OCI-LY7 (cell line): Measurements from ENCODE around the gene GRAMD1B.

Experiments
- EZH2phosphoT487 ChIP-seq: fragments of 200-600 bp; sonication (generic); IDR thresholded peaks from 2 replicates; pipeline ENCODE4 v1.6.1; 2018; ENCODE audit warnings: low read depth, borderline replicate concordance, mild to moderate bottlenecking, mixed run types, antibody characterized with exemption, low read length, moderate library complexity, mixed read lengths
- TF ChIP-seq, protein P1 (sequence below): fragments of 200-600 bp; sonication (generic); conservative IDR thresholded peaks from 2 replicates; pipeline ENCODE4 v1.5.1; 2014; ENCODE audit warnings: mild to moderate bottlenecking, antibody characterized with exemption, low read length, moderate library complexity, mixed read lengths

GRCh38 chr11:123521001-123521400 is 90.9 kb downstream of the GRAMD1B start:
- TF ChIP-seq, protein P1, sequence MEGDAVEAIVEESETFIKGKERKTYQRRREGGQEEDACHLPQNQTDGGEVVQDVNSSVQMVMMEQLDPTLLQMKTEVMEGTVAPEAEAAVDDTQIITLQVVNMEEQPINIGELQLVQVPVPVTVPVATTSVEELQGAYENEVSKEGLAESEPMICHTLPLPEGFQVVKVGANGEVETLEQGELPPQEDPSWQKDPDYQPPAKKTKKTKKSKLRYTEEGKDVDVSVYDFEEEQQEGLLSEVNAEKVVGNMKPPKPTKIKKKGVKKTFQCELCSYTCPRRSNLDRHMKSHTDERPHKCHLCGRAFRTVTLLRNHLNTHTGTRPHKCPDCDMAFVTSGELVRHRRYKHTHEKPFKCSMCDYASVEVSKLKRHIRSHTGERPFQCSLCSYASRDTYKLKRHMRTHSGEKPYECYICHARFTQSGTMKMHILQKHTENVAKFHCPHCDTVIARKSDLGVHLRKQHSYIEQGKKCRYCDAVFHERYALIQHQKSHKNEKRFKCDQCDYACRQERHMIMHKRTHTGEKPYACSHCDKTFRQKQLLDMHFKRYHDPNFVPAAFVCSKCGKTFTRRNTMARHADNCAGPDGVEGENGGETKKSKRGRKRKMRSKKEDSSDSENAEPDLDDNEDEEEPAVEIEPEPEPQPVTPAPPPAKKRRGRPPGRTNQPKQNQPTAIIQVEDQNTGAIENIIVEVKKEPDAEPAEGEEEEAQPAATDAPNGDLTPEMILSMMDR, result no peak
- no peak for TF ChIP-seq EZH2phosphoT487
